Fibroblast of pulmonary artery (primary cell): ENCODE measurements around the gene BCL2L14.

Experiments
- DNase-seq: peaks from one replicate; pipeline ENCODE4 v3.0.0-alpha.2; 2010; ENCODE audit warnings: low read depth
- H3K4me3 ChIP-seq: replicated peaks from 2 replicates; pipeline ENCODE4 v1.5.1; 2011; ENCODE audit warnings: low read depth, mild to moderate bottlenecking, control low read depth, low read length, moderate library complexity
- TF ChIP-seq, protein P1 (sequence below): IDR thresholded peaks from 2 replicates; pipeline ENCODE4 v1.5.1; 2011; ENCODE audit warnings: mild to moderate bottlenecking, control low read depth, low read length, inconsistent platforms; ENCODE audit errors: missing control alignments

BCL2L14 gene

DNA sequence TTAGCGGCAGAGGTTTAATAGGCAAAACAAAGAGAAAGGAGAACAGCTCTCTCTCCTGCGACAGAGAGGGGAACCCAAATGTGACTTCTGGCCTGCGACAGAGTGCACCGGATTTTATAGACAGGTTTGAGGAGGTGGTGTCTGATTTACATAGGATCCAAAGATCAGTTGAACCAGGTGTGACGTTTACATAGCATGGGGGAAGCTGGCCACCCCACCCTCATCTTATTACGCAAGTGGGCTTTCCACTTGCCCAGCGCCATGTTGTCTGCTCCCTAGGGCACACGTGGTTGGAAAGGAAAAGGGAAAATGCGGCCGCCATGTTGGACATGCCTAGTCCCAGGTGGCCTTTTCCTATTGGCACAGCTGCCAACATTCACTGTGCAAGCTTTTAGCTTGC is 17.4 kb downstream of the BCL2L14 start:
- DNase-seq, result no peak
- H3K4me3 ChIP-seq, result no peak overlapping the region
- TF ChIP-seq, protein P1, sequence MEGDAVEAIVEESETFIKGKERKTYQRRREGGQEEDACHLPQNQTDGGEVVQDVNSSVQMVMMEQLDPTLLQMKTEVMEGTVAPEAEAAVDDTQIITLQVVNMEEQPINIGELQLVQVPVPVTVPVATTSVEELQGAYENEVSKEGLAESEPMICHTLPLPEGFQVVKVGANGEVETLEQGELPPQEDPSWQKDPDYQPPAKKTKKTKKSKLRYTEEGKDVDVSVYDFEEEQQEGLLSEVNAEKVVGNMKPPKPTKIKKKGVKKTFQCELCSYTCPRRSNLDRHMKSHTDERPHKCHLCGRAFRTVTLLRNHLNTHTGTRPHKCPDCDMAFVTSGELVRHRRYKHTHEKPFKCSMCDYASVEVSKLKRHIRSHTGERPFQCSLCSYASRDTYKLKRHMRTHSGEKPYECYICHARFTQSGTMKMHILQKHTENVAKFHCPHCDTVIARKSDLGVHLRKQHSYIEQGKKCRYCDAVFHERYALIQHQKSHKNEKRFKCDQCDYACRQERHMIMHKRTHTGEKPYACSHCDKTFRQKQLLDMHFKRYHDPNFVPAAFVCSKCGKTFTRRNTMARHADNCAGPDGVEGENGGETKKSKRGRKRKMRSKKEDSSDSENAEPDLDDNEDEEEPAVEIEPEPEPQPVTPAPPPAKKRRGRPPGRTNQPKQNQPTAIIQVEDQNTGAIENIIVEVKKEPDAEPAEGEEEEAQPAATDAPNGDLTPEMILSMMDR, result no peak

DNA sequence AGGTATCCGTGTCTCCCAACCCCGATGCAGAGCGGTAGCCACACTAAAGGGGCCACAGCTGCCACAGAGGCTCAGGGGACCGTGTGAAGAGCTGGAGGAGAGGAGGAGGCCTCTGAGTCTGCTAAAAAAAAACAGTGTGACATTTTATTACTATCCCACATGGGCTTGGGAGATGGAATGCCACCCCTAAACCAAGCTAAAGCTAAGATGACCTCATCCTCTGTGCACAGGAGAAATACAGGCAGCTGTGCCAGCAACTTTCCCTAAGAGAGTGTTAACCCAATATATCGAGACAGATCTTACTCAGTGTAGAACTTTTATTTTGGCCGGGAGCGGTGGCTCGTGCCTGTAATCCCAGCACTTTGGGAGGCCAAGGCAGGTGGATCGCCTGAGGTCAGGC is 18.0 kb downstream of the BCL2L14 start:
- DNase-seq, result no peak
- TF ChIP-seq, protein P1, result no peak
- H3K4me3 ChIP-seq, result no peak overlapping the region

DNA sequence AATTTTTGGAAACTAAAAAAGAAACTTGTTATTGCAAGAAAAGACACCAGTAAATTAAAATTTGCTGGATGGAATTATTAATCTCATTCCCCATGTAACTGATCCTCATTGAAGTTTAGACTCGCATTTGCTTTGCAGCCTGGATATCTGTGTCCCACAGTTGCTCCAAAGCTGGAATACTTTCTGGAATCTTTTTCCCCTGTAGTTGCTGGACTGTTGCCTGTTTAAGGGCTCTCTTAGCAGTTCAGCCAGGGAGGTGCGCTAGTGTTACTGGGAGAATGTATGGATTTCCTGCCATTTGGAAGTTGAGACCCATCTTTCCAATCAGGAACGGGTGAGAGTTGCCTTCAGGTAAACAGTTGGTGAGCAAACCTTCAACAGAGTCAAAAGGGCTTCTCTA is 20.3 kb downstream of the BCL2L14 start:
- no peak for DNase-seq
- no peak overlapping the region for H3K4me3 ChIP-seq
- TF ChIP-seq, protein P1, result no peak

DNA sequence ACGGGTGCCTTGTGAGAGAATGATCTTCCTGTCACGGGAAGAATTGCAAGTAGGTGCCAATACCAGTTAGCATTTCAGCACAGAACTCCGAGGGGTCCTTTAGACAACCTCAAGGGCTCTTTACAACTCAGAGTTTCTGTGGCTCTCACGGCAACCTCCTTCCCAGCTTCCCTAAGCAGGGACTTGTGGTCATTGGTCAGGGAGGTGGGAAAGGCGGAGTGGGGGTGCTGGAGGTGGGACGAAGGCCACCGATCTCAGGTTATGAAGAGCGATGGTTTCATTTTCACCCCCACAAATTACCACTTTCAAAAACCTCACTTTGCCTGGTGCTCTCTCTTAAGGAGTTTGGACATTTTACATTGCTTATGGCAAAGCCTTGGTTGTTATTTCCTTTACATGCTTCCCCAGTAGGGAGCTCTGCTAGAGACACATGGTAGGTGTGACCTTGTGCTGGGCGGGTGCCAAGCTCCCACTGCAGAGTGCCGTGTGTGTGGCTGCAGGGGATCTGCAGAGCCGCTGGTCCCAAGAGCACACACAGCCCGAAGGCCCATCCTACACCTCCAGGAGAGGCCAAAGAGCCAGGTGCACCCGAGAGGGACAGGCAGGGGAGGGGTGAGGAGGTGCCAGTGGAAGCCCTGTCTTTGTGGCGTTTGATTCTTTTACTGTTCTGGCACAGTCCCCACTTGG is 21.4 kb downstream of the BCL2L14 start:
- H3K4me3 ChIP-seq, result no peak overlapping the region
- peak; percentile 35 for DNase-seq
- TF ChIP-seq, protein P1, result no peak

DNA sequence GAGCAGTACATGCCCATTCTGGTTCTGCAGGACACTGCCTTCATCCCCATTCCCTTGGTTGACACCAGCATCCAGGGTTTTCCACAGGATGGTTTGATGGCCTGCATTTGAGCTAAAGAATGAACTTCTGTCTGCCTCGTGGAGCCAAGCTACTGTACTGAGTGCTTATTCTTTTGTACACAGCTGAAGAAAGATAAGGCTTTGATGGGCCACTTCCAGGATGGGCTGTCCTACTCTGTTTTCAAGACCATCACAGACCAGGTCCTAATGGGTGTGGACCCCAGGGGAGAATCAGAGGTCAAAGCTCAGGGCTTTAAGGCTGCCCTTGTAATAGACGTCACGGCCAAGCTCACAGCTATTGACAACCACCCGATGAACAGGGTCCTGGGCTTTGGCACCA is 23.7 kb downstream of the BCL2L14 start:
- DNase-seq, result no peak
- TF ChIP-seq, protein P1, result no peak
- H3K4me3 ChIP-seq, result no peak overlapping the region

DNA sequence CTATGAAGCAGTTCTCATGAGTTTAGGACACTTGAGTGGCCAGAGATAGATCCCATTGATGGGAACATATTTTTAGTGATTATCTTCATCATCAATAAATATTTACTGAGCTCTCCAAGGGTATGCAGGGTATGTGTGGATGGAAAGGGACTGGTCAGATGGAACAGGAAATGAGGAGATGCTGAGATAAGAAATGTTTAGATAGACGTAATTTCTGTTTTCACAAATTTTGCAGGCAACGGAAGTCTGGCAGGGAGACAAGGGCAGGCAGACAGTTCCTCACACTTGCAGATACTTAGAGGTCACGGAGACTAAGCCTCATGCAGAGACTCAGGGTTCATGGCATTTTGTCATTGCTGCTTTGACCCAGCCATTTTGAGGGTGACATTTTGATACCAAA is 24.3 kb downstream of the BCL2L14 start:
- H3K4me3 ChIP-seq, result no peak overlapping the region
- TF ChIP-seq, protein P1, result no peak
- DNase-seq, result peak; percentile 12

DNA sequence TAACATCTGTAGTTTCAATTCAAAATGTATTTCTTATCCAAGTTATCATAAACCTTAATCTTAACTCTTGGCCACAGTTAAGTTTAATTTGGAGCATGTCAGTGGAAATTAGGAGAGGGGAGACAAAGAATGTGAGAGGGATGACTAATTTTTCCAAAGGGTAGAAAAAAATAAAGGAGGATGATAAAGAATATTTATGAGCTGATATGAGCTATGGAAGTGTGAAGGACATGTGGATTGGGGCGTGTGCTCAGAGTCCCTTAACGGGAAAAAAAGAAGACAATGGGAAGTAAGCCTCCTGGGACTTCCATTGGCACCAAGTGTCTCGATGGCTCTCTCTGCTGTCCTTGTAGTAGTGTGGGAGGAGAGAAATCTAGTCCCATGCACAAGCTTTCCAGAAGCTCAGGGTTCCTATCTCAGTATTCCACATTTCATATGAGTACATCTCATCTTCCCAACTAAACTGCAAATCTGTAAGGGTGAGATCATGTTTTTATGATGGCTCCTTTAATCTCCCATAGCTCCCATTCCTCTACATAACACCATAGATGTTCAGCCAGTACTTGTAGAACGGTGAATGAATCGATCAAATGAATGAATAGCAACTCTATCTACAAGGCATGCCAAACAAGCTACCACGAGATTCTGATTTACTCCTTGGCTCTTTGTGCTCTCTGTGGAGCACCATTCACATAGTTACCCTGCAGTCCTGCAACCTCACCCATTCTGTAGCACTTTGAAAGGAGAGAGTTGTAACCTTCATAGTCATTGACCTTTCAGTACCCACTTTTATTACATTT is 27.4 kb downstream of the BCL2L14 start:
- no peak for DNase-seq
- H3K4me3 ChIP-seq, result no peak overlapping the region
- TF ChIP-seq, protein P1, result no peak
